ENCODE results near the gene MARK3.
"Not testable (repeated sequence)": the region's sequence is repeated elsewhere in the genome, so short reads cannot be mapped to it uniquely, and the experiment has no call there.

The MARK3 gene

GRCh38 chr14:103496776-103497175 lies 111.6 kb downstream of the MARK3 start:
- DNase-seq, result no peak

- no peak for DNase-seq
These were observed 114.5 kb downstream of the MARK3 start for GRCh38 chr14:103499709-103500108.

DNA sequence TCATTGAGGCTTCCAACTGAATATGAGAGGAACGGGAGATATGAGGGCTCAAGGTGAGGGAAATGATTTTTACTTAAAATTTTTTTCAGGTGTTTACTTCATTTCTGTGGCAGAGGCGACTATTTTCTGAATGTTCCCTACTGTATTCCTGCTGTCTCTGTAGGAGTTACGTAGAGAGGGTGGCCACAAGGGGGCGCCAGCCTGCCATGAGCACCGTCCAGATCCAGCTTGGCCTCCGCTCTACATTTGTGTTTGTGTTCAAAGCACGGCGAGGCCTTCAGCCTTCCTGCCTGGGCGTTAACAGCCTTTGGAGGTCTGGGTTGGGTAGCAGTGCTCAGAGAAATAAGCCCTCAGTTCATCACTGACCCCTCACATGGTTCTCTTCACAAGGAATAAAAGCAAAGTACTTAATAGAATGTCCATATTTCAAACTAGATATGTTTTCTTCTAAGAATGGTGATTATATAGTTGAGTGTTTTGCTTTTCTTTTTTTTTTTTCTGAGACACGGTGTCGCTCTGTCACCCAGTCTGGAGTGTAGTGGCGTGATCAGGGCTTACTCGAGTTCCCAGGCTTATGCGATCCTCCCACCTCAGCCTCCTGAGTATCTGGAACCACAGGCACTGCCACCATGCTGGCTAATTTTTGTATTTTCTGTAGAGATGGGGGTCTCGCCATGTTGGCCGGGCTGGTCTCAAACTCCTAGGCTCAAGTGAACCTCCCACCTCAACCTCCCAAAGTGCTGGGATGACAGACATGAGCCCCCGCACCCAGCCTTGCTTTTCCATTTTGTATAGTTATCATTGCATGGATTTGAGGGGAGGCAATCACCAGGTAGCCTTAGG lies 115.2 kb downstream of the MARK3 start:
- peak; percentile 78 for DNase-seq

DNA sequence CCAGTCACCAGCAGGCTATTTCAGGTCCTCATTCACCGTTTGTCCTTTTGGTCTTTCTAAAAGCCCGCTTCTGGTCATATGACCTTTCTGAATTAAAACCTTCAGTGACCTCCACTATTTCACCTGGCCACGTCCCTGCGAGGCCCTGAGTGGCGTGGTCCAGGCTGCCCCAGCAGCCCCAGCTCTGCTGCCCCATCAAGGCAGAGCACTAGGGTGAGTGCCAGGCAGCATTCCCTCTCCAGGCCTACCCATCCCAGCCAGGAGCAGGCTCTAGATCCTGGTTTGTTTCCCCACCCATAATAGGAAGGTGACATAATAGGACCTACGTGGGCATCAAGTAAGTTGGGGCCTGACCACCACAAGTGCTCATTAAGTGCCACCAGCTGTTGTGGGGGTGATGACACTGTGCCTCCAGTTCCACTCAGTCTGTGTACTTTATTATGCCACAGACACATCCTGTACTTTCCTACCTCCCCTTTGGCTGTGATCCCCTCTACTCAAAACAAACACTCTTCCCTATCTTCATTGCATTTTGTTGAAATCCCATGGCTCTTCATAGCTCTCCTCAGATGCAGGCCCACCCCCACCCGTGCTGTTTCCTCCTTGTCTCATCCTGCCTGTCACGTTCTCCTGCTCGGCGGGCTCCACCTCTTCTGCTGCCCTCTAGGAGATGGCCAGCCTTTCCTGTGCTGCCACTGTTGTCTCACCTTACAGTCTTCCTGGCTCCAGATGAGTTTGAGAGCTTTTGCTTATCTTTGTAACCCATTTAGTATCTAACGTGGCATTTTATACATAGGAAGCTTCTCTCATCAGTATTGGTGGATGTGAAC lies 116.0 kb downstream of the MARK3 start:
- no peak for DNase-seq

- no peak for DNase-seq
These were observed 116.9 kb downstream of the MARK3 start for GRCh38 chr14:103501921-103502669.

- no peak for DNase-seq
These were observed 117.7 kb downstream of the MARK3 start for GRCh38 chr14:103502877-103503276.

DNA sequence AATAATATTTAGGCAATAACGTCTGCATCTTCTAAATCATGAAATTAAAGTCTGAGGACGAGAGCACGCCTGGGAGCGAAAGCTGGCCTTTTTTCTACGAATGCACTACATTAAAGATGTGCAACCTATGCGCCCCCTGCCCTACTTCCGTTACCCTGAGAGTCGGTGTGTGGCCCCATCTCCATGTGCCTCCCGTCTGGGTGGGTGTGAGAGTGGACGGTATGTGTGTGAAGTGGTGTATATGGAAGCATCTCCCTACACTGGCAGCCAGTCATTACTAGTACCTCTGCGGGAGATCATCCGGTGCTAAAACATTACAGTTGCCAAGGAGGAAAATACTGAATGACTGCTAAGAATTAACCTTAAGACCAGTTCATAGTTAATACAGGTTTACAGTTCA lies 118.1 kb downstream of the MARK3 start:
- no peak for DNase-seq

GRCh38 chr14:103504991-103505565 lies 119.9 kb downstream of the MARK3 start:
- DNase-seq, result no peak

GRCh38 chr14:103507751-103508150 lies 122.5 kb downstream of the MARK3 start:
- no peak for DNase-seq

GRCh38 chr14:103508521-103509329 lies 123.5 kb downstream of the MARK3 start:
- no peak for DNase-seq

DNA sequence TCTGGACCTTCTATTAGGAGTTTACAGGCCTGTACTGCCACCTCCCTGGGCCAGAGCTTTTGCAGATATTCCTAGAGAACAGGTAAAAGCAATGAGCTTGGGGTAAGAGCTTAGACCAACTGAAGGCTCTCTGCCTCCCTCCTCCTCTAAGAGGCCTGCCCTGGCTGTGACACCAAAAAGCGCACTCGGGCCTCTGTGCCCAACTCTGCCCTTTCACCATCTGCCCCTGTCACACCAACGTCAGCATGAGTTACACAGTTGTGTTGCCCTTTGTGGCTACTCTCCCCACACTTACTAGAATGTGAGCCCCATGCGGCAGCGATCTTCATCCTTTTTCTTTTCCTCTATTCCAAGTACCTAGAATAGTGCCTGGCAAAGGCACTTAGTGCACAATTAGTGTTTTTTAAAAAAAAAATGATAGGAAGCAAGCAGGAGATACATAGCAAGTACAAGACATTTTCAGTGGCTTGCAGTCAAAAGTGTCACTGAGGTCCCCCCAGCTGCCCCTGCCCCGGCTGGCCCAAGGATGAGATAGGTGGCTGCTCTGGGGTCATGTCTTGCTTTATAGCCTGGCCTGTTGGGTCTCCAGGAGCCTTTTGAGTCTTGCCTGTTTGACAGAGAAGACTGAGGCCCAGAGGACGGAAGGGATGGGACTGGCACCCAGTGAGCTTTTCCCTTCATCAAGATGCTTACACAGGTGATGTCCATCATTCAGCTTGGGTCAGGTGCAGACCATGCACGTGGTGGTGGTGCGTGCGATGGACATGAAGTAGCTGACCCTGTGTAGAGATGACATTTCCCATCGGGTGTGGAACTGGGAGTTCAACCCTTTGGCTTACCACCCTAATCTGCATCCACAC lies 124.9 kb downstream of the MARK3 start:
- DNase-seq, result no peak

DNA sequence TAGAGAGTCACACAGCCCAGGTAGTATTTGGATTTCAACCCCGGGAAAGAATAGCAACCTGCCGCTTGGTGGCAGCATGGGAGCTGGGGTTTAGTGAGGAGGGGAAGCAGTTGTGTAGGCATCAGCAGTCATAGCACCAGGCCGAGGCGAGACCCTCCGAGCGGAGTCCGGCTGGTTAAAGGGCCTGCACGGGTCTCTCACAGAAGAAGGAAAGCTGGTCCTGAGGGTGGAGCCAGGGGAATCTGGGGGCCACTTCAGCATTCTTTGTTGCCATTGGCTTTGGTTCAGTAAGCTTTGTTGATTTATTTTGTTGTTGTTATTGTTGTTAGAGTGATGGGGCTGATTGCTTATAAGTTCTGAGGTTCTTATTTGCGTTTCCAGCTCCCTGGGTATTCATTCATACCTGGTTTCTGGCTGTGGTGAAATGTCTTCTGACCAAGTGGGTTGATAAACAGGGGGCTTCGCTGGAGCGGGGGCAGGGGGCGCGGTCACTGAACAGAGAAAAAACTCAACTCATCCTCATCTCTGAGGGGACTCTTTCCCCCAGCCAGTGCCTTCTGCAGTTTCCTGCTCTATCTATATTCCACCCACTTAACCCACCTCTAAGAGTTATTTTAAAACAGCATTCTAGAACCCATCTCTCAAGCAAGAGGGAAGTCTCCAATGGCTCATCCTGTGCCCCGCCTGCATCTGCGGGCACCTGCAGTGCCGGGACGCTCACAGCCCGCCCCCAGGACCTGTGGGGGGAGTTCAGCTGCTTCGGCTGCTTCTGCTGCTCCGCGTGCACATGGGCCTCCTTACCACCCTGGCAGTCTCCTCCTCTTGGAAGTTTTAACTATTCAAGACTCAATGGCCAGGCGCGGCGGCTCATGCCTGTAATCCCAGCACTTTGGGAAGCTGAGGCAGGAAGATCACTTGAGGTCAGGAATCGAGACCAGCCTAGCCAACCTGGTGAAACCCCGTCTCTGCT lies 125.8 kb downstream of the MARK3 start:
- no peak for DNase-seq

- not testable (repeated sequence) for DNase-seq
These were observed 127.0 kb downstream of the MARK3 start for GRCh38 chr14:103512180-103512579.

GRCh38 chr14:103512701-103513611 lies 127.7 kb downstream of the MARK3 start:
- DNase-seq, result no peak

DNA sequence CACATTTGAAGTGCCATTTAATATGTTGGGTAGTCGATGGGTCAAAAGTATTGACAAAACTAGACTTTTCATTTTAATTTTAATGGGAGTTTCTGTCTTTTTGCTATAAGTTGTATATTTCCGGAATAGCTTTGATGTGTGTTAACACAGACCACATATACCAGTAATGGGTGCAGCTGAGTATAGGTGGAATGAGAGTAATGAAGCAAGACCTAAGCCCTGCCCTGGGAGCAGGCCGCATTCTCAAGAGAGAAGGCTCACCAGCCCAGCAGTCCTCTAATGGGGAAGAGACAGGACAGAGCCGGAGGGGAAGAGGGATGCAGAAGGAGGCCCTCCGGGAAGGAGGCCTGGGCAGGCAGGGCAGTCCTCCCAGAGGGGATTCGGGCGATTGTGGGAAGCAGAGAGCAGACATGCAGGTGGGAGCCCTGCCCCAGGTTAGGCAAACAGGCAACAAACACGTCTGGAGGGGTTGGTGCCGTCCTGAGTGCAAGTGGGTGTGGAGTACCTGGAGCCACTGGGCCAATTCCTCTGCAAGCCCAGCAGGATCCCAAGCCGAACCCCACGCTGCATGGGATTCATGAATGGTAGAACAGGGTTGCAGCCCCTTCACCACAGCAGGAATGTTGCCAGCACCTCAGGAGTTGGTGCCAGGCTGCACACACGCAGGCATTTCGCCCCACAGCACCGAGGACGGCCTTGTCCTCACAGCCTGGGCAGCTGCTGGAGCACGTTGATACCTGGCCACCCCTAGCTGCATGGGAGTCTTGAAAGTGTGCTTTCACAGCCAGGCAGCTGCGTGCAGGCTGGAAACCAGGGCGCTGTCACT lies 129.6 kb downstream of the MARK3 start:
- DNase-seq, result peak; percentile 10

DNA sequence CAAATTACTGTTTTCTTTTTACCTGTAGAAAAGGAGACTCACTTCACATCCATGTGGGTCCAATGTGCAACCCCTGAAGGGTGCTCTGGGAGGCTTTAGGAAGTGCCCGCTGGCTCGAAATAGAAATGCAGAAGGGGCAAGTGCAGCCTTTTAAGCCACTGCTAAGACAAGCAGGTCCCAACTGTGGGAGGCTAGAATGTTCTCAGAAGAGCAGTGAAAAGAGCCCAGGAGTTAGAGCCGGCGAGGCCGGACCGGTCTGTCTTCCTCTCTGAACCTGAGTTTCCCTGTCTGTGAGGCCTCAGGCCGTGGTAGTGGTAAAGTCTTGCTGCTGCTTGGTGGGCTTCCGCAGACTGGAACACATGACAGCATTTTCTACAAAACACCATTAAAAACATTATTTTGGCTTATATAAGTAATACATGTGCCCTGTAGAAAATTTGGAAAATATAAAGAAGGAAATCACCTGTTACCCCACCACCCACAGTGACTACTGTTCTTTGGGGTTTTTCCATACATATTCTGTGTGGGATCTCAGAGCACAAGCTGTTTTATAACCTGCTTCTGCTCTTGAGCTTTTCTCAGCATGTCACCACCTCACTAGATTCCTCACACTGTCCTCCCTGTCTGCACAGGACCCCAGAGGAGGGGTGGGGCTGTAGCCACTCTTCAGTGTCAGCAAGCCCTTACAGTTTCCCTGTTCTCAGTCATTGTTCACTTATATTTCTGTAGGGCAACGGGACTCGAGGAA lies 131.4 kb downstream of the MARK3 start:
- peak; percentile 2 for DNase-seq

DNA sequence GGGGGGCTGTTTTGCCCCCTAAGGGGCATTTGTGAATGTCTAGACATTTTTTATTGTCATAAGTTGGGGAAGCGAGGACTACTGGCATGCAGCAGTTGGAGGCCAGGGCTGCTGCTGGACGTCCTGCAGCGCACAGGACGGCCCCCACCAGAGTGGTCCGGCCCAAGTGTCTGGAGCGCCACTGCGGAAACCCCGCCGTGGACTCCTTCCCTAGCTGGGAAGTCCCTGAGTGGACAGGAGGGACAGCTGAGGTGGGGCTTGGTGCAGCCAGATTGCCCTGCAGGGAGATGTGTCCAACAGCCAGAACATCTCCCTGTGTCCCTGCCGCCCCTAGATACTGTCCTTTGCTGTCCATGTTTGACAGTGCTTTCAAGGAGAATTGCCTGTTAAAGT lies 132.0 kb downstream of the MARK3 start:
- no peak for DNase-seq
